Brain microvascular endothelial cell (primary cell): ENCODE results near the gene ATXN2.

ENCODE experiments used
- DNase-seq: peaks from one replicate; pipeline ENCODE4 v3.0.0-alpha.2; 2020
- H3K27ac ChIP-seq: fragments of 250-450 bp; sonication (Bioruptor Pico); 2 replicates; pipeline ENCODE4 v1.5.1; 2020; ENCODE audit warnings: mild to moderate bottlenecking, moderate library complexity
- H3K27me3 ChIP-seq: fragments of 250-450 bp; sonication (Bioruptor Pico); replicated peaks from 2 replicates; pipeline ENCODE4 v1.5.1; 2020; ENCODE audit warnings: mild to moderate bottlenecking
- H3K36me3 ChIP-seq: fragments of 250-450 bp; sonication (Bioruptor Pico); replicated peaks from 2 replicates; pipeline ENCODE4 v1.5.1; 2020; ENCODE audit warnings: mild to moderate bottlenecking
- H3K4me3 ChIP-seq: 2 replicates; pipeline ENCODE4 v1.5.1; 2011; ENCODE audit warnings: low read depth, mild to moderate bottlenecking, control low read depth, low read length, moderate library complexity
- CTCF ChIP-seq: IDR thresholded peaks from 2 replicates; pipeline ENCODE4 v1.5.1; 2011; ENCODE audit warnings: low read depth, mild to moderate bottlenecking, moderate library complexity, low read length, control low read depth, inconsistent platforms; ENCODE audit errors: missing control alignments
- in situ Hi-C: cut with HindIII; loops from 2 replicates; pipeline ENCODE4 v1.10.0; 2017; ENCODE audit warnings: low sequenced_read_pairs, low pct_ligation_motif_present

ATXN2 gene

GRCh38 chr12:111408686-111409402, 190.3 kb downstream of the ATXN2 start:
- Histone ChIP-seq H3K27me3 (no peaks in the 10 kb centered on the region), H3K36me3 (peaks cover 7% of the 10 kb centered on the region), H3K27ac (peak overlapping the region; percentile 83), H3K4me3 (peak overlapping the region; percentile 91)
- in situ Hi-C loops: no loop called here
- no peak for TF ChIP-seq CTCF
- DNase-seq: no peak

GRCh38 chr12:111408116-111408440, 191.0 kb downstream of the ATXN2 start:
- Histone ChIP-seq H3K4me3 (peak overlapping the region; percentile 91), H3K27ac (no peak overlapping the region), H3K36me3 (peaks cover 5% of the 10 kb centered on the region), H3K27me3 (no peaks in the 10 kb centered on the region)
- in situ Hi-C loops: no loop called here
- TF ChIP-seq CTCF: no peak
- no peak for DNase-seq

- peak overlapping the region; percentile 91 for H3K4me3 ChIP-seq
- in situ Hi-C loops: no loop called here
- H3K27ac ChIP-seq: peak overlapping the region; percentile 46
- no peaks in the 10 kb centered on the region for H3K27me3 ChIP-seq
- TF ChIP-seq CTCF: no peak
- DNase-seq: no peak
- peaks cover 2% of the 10 kb centered on the region for H3K36me3 ChIP-seq
Measured at GRCh38 chr12:111407377-111408115, 191.6 kb downstream of the ATXN2 start.

- Histone ChIP-seq H3K27me3 (no peaks in the 10 kb centered on the region), H3K36me3 (peaks cover 2% of the 10 kb centered on the region), H3K4me3 (peak overlapping the region; percentile 91), H3K27ac (peak overlapping the region; percentile 64)
- no peak for TF ChIP-seq CTCF
- in situ Hi-C loops: no loop called here
- no peak for DNase-seq
Measured at GRCh38 chr12:111406474-111407376, 192.4 kb downstream of the ATXN2 start.

- H3K36me3 ChIP-seq: peaks cover 2% of the 10 kb centered on the region
- DNase-seq: no peak
- H3K27me3 ChIP-seq: no peaks in the 10 kb centered on the region
- in situ Hi-C loops: no loop called here
- H3K27ac ChIP-seq: peak within 1 kb of the TSS; percentile 64
- peak within 1 kb of the TSS; percentile 91 for H3K4me3 ChIP-seq
- TF ChIP-seq CTCF: no peak
Measured at GRCh38 chr12:111405859-111406473, 193.1 kb downstream of the ATXN2 start, which contains the start of gene SH2B3. SH2B3 (plus strand) TSS chr12:111405923; CDS start chr12:111418146, 12,223 bp downstream.
